Stimulated activated CD8-positive, alpha-beta memory T cell treated with anti-CD3 and anti-CD28 coated beads, Interleukin-7, amount 100 ng/mL, for 48 hours (primary cell): ENCODE measurements around the gene RNF157.
A peak's percentile ranks its signal among the peaks of the same experiment; 100 is the strongest.
"Not testable (repeated sequence)": the region's sequence is repeated elsewhere in the genome, so short reads cannot be mapped to it uniquely, and the experiment has no call there.

Experiments used
- DNase-seq, 2 donors: peaks; one replicate each; pipeline ENCODE4 v3.0.0-alpha.2; 2020; ENCODE audit warnings: low read depth in 1 of 2; ENCODE audit errors: extremely low read depth in 1 of 2

The RNF157 gene

DNA sequence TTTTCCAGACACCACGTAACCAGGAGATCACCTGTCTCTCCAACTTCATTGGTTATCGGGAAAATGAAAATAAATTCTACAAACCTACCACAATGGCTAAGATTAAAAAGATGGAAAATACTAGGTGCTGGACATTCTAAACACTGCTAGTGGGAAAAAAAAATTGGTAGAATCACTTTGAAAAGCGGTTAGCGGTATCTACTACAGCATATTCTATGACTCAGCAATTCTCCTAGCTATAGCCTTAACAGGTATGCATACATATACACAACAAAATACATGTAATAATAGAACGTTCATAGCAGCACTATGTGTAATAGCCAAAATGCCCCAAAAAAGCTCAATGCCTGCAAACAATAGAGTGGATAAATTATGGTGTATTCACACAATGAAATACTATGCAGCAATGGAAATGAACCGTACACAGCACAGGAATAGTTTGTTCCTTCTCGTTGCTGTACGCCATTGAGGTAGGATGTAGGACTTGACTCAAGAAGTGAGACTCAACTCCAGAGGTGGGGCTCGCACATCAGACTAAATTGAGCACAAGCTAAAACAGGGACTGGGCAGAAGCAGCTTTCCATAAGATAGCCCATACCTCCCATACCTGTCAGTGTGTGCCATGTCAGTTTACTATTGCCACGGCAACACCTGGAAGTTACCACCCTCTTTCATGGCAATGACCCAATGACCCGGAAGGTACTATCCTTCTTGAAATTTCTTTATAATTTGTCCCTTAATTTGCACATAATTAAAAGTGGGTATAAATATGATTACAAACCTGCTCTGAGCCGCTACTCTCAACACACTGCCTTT, 44.8 kb downstream of the RNF157 start:
- no peak for DNase-seq

DNA sequence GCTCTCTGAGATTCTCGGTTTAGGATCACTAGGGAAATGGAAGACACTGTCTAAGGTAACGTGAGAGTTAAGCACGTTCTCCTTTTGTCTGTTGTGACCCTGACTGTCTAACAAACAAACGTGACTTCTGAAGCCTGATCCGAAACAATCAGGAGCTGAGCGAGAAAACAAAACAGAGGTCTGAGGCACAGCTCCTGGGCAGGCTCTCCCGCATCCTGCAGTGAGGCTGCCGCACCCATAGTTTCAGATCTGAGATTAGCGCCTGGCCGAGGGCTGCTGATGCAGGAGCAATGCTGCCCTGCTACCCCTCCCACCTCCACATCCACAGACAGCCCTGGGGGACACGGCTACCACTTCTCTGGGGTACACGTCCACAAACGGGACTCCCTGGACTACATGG, 46.7 kb downstream of the RNF157 start:
- DNase-seq: no peak

DNA sequence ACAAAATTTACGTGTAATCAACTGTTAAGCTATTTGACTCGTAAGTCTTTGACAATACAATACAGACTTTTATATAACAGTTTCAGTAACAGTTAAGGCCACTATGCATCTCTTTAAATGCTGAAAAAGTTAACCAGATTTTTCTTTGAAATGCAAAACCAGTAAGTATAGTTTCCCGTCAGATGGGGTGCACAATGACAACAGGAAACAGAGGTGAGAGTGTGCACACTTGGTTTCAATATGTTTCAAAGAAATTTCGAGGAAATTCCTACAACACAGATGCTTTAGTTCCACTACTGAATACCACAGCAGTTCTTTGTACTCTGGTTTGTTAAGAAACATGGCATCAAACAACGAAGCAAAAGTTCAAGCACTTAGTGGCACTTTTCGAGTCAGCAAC, 48.4 kb downstream of the RNF157 start:
- no peak for DNase-seq

DNA sequence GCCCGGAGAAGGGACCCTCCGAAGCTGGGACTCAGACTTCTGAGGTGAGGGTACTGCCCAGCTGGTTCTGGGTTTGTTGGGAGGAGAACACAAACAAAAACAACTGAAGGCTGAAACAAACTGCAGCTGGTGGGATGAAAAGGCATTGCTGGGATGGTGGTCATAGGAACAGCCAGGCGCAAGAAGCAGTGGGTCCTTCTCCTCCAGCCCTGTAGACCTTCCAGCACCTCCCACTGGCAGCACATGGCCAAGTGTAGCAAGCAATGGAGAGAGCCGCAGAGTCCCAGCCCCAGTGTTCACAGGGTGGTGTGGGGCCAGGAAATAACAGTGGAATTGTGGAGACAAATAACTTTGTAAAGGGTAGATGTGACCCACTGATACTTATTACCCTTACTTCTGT, 50.6 kb downstream of the RNF157 start:
- no peak for DNase-seq

DNA sequence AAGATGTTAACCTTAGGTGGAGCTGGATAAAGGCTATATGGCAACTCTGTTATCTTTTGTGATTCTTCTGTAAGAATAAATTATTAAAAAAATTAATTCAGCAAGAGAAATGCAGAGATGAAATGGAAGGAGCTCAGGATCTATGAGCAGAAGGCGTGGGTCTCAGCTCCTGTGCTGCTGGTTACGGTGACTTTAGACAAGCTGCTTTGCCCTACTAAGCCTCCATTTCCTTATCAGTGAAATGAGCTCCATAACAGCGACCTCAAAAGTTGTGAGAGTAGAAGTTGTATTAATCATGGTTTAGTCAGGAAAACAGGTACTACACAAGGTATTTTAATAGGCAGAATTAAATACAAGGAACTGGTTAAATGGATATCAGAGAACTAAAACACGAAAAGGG, 51.0 kb downstream of the RNF157 start:
- DNase-seq: no peak

DNA sequence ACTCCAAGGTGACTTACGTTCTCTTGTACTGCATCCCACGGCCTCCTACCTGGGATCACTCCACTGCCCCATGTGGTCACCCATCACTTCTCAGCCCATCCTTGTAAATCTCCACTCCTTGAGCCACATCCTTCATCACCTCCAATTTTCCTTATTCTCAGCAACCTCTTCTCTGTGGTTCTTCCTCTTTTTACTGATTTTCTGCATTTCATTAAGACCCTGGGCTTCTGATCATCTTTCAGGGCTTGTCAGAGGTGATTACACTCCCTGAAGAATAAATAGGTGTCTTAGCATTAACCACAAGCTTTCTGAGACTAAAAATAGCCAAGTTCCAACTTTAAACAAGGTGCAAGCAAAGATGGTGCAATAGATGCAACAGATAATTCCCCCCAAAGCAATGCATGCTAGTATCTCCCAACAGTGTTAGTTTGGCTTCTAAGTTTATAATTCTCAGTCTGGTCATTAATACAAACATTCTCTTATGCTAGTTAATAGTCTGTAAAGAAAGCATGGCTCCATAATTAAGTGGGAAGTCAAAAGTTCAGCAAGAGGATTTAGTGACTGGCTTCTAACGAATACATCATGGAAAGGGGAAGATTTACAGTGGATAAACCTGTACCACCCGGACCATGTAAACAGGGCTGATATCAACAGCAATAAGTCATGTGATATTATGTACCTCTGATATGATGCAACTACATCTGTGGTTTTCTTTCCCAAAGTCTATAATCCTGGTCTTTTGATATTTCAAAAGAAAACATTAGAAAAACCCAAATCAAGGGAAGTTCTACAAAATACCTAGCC, 51.9 kb downstream of the RNF157 start:
- DNase-seq: no peak

DNA sequence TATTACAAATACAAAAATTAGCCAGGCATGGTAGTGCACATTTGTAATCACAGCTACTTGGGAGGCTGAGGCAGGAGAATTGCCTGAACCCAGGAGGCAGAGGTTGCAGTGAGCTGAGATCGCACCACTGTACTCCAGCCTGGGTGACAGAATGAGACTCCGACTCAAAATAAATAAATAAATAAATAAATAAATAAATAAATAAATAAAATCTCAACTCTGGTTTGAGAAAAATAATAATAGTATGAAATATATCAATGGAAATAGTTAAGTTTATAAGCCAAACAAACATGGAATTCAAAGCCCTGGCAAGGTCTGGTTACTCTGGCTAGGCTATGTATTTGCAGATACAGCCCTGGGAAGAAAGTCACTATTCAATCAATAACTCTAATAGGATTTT, 53.5 kb downstream of the RNF157 start:
- not testable (repeated sequence) for DNase-seq

DNA sequence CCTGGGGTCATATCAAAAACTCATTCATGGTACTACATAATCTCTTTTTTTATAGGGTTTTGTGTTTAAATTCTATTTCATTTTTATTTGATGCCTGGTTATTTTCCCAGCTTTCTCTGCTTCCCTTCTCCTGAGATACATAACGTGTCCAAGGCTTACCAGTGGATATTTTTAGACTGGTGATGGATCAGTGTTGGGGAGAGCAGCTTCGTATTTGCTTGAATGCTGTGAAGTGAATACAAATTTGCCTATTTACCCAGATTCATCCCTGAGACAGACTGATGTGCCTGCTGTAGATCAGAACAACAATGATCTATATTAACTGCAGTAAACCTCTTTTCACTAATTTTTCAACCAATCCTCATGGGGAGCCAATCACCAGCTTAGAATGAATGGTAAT, 56.0 kb downstream of the RNF157 start:
- no peak for DNase-seq

DNA sequence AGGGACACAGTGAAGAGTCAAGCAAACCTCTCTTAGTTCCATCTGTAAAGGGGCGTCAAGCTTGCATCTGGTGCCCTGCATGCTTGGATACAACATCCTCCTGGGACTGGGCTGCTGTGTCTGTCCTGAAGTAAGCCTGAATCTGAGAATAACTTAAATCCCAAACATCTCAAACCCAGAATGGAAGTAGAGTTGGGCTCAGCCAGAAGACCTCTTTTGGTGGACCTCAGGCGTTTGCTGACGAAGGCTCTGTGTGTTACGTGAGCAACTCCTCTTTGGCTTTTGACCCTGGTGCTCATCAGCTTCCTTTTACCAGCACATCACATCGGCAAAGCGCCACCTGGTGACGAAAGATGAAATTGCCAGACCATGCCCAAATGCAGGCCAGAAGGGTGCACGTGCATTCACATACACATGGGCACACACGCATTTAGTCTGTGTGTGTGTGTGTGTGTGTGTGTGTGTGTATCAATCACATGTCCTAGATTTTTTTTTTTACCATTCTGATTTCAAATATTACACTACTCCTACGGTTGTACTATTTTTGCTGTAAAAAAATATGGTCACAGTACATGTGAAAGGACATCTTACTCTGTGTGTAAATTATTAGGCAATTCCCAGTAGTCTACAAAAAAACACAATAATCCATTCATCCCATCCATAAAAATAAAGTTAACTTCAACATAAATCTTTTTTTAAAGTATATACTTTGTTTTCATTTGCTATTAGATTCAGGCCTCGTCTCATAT, 58.1 kb downstream of the RNF157 start:
- peak; percentile 88 to 89 for DNase-seq

DNA sequence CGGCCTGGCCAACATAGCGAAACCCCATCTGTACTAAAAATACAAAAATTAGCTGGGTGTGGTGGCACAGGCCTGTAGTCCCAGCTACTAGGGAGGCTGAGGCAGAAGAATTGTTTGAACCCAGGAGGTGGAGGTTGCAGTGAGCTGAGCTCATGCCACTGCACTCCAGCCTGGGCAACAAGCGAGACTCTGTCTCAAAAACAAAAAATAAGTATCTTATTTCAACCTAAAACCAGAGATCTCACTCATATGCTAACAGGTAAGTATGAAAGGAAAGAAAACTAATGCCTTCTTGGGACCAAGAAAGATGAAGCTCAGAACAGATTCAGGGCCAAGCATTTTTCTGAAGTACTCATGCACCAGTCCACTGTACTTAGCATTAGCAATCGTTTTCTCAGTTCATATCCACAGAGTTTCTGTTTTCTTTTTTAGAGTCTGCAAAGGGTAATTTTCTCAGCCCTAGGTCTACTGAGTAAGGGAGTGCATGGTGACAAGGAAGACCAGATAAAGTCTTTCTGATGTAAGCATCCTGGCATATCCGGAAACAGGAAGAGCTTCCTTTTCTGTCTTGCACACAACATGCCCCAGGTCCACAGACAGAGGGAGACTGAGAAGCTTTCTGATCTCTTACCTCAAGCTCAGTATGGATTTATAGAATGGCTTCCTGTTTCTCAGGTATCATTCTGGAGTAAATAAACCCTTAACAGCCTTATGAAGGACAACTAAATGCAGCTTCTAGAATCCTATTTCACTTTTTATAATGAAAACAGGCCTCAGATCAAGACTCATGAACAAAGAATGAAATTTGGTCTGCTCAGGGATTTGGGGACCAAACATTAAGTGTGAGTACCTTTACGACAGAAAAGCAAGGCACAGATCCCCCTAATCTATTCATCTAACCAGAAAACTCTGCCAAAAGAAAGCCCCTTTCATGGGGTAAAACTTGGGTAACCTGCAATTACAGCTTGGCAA, 60.5 kb downstream of the RNF157 start:
- DNase-seq: no peak

DNA sequence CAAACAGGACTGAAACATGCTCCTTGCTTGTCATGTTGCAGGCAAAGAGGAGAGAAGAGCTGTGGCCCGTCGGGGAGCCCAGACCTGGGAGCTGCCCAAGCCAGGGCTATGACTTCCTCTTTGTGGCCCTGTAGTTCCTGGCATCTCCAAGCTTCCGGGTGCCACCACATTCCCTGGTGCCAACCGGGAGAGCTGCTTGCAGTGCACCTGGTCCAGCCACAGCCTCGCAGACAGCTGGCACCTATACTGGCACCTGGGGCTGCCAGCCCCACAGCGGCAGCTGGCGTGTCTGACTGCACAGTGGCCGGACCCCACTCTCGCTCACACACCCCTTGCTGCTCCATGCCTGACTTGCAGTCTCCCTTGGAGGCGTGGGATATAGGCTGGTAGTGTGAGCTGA, 62.2 kb downstream of the RNF157 start:
- no peak for DNase-seq

DNA sequence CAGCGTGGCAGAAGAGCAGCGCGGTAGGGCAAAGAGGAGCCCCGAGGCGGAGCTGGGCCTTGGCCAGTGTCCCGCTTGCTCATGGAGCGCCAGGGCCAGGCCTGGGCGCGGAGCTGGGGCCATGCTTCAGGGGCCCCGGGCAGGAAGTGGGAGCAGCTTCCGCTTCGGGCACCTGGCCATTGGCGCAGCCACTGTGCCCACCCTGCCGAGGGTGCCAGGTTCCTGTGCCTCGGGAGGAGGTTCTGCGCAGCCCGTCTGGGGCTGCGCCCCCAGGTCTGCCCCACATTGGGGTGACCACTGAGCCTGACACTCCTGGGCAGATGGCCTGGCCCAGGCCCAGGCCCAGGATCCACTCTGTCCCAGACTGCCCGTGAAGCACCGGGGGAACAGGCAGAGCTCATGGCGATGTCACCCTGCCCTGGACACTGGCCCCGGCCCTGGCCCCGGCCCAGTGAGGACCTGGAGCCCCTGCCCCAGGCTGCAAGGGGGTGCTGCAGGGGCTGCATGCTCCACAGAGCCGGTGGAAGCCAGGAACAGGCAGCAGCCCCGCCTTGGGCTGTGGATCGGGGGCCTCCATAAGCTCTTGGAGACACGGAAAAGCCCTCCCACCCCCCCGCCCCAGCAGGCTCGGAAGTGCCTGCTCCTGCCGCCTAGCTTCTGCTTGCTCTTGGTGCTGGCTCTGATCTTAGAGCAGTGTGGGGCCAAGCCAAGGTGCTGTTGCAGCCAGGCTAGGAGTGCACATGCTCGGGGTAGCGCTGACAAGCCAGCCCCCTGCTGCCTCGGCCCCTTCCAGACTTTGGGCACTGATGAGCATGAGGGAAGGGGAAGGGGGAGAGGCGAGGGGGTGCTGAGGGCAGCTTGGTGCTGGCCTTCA, 63.4 kb downstream of the RNF157 start:
- DNase-seq: no peak

DNA sequence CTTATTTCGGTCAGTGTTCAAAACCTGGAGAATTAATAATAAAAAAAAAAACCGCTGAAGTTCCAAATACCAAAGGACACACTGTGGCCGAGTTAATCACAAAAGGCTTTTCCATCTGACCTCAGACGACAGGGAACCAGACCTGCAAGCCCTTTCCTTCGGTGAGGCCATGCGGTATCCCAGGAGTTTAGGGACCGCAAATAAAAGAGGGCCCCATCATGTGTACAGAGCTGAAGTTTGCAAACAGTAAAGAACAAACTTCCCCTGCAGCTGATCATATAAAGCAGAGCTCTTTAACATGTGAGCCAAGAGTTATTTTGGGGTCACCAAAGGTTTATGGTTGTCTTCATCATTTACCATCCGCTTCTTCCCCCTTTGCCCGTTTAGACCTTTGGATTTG, 66.3 kb downstream of the RNF157 start:
- DNase-seq: no peak

DNA sequence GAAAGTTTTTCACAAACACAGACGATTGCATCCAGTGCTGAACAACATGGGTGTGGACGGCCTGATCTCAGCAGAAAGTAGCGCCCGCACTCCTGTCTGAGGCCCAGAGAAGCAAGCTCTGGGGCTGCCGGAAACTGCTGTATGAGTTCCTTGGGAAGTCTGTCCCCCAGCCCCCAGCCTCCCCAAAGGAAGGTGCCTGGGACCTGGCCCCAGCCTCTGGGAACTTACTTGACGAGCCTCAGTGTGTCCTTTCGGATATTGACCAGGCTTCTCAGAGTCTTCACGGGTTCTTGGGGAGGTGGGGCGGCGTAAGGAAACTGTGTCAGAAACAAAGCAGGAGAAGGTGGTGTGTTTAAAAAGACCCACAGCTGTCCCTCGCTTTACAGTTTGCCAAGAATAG, 66.8 kb downstream of the RNF157 start:
- DNase-seq: no peak

DNA sequence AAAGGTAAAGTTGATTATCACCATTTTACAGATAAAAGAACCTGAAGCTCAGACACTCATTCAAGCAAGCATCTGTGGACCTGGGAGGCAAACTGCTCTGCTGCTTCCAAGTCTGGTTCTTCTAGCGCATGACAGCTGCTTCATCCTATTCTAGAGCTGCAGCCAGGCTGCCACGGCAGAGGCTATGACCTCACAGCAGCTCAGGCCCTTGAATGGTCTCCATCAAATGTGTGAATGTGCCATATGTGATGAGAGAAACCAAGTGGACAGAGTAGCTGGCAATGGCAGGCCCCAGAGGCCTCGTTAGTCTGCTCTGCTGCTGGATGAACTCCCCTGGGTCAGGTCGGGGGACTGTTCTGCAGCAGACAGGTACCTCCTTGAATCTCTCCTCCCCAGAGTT, 68.6 kb downstream of the RNF157 start:
- DNase-seq: no peak

DNA sequence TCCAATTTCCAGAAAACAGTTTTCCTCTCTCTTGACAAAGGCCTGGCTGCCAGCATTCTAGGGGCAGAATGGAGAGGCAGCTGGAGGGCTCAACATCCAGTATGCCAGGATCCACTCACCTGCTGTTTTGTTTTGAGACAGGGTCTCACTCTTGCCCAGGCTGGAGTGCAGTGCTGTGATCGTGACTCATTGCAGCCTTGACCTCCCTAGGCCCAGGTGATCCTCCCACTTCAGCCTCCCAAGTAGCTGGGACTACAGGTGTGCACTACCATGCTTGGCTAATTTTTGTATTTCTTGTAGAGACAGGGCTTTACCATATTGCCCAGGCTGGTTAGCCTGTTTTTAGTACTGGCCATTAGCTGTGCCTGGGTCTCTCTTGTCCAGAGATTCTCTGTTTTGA, 70.2 kb downstream of the RNF157 start:
- no peak for DNase-seq

DNA sequence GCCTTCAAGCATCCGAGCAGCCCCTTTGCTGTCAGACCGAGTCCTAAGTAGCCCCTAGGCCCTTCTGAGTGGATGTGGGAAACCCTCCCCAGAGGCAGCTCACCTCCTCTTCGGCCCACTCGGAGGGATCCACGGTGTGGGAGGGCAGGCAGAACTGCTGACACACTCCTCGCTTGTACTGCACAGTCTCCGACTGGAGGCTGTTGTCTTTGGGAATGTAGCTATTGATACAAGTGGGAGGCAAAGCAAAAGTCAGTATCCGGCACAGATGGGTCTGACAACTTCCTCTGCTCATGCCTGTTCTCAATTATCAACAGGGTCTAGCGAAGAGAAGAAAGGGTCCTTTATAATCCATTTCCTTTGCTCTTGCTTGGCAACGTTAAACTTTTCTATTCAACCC, 73.4 kb downstream of the RNF157 start:
- DNase-seq: no peak

DNA sequence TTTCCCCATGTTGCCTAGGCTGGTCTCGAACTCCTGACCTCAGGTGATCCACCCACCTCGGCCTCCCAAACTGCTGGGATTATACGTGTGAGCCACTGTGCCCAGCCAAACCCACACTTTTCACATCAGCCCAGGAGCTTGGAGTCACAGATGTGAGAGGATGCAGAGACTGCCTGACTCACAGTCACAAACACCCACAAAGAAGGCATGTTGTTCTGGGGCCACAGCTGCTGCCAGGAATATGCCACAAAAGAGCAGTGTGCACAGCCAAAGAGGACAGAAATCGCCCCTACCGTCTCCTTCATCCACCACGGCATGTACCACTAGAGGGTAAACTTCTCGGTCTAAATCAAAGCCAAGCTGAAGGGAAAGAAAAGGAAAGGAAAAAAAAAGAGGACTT, 74.1 kb downstream of the RNF157 start:
- DNase-seq: no peak

DNA sequence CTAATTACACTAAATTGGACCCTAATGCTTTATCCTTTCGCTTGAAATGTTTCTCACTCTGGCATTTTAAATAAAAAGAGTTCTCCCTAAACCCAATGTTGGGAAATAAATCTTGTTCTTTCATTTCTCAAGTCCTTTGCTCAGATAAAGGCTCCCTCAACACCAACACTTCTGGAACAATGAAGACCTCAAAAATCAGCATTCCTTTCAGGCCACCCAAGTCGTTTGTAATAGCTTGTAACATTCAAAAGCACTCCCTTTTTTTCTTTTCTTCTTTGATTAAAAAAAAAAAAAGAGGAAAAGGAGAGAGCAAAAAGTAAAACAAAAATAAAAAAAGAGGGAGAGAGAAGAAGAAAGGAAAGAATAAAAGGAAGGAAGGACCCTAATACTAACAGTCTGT, 76.0 kb downstream of the RNF157 start:
- DNase-seq: no peak

DNA sequence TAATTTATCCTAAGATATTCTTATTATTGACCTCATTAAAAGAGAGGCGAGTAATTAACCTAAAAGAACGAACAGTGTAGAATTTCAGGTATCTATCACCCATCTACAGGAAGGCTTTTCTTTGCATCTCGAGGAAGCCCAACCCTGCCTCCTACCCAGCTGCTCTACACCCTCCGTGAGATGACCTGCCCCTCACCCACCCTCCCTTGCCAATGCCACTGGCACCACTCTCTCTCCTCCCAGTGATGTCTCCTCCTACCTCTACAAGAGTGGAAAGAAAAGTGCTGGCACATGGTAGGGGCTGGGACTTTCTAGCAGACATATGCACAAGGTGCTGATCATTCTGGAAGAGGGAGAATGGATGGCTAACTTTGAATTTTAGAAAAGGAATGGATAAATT, 76.4 kb downstream of the RNF157 start:
- no peak for DNase-seq
